GM12878 (cell line): Measurements from ENCODE around the gene PCDHGC4. TPM values are rescaled to one million over a fixed set of nuclear protein-coding genes. Genes with fewer than 3 reads are reported as not detected.

Experiments
- ATF7 ChIP-seq: fragments of 450-650 bp; IDR thresholded peaks from 2 replicates; pipeline ENCODE4 v1.6.1; 2016; ENCODE audit warnings: low read depth, mild to moderate bottlenecking
- BCL3 ChIP-seq: IDR thresholded peaks from 2 replicates; pipeline ENCODE4 v1.6.1; 2011; ENCODE audit warnings: borderline replicate concordance, low read depth, mild to moderate bottlenecking, moderate library complexity, low read length; ENCODE audit not compliant: insufficient read depth, poor library complexity, severe bottlenecking
- BMI1 ChIP-seq: fragments of 450-650 bp; IDR thresholded peaks from 2 replicates; pipeline ENCODE4 v1.6.1; 2016; ENCODE audit warnings: mild to moderate bottlenecking, moderate library complexity, borderline replicate concordance
- CHD1 ChIP-seq: IDR thresholded peaks from 2 replicates; pipeline ENCODE4 v1.6.1; 2012; ENCODE audit warnings: low read depth, low read length, improper control_type of control experiment
- IKZF1 ChIP-seq: fragments of 450-650 bp; conservative IDR thresholded peaks from 2 replicates; pipeline ENCODE4 v1.6.1; 2017; ENCODE audit warnings: antibody characterized with exemption, mild to moderate bottlenecking
- IRF4 ChIP-seq: IDR thresholded peaks from 2 replicates; pipeline ENCODE4 v1.6.1; 2011; ENCODE audit warnings: low read depth, low read length
- JUNB ChIP-seq: IDR thresholded peaks from 2 replicates; pipeline ENCODE4 v1.6.1; 2016; ENCODE audit warnings: antibody characterized with exemption, mild to moderate bottlenecking
- LARP7 ChIP-seq: fragments of 450-650 bp; IDR thresholded peaks from 2 replicates; pipeline ENCODE4 v1.6.1; 2017; ENCODE audit warnings: mild to moderate bottlenecking
- MTA2 ChIP-seq: fragments of 450-650 bp; IDR thresholded peaks from 2 replicates; pipeline ENCODE4 v1.6.1; 2016; ENCODE audit warnings: low read depth, mild to moderate bottlenecking, moderate library complexity
- NBN ChIP-seq: fragments of 450-650 bp; IDR thresholded peaks from 2 replicates; pipeline ENCODE4 v1.6.1; 2016
- NRF1 ChIP-seq: conservative IDR thresholded peaks from 2 replicates; pipeline ENCODE4 v1.6.1; 2011; ENCODE audit warnings: mild to moderate bottlenecking, low read depth, low read length, improper control_type of control experiment
- PAX5 ChIP-seq: IDR thresholded peaks from 2 replicates; pipeline ENCODE4 v1.6.1; 2011; ENCODE audit warnings: low read depth, low read length, borderline replicate concordance
- POLR2A ChIP-seq: IDR thresholded peaks from 2 replicates; pipeline ENCODE4 v1.6.1; 2011; ENCODE audit warnings: low read depth, mild to moderate bottlenecking, low read length
- POLR2AphosphoS5 ChIP-seq: IDR thresholded peaks from 2 replicates; pipeline ENCODE4 v1.6.1; 2011; ENCODE audit warnings: mild to moderate bottlenecking, low read length, inconsistent platforms
- POU2F2 ChIP-seq: IDR thresholded peaks from 3 replicates; pipeline ENCODE4 v1.6.1; 2011; ENCODE audit warnings: low read depth, mild to moderate bottlenecking, low read length, borderline replicate concordance
- RB1 ChIP-seq: fragments of 450-650 bp; formaldehyde crosslinking; IDR thresholded peaks from 2 replicates; pipeline ENCODE4 v1.6.1; 2017; ENCODE audit warnings: mild to moderate bottlenecking, borderline replicate concordance
- SREBF2 ChIP-seq: IDR thresholded peaks from 2 replicates; pipeline ENCODE4 v1.6.1; 2012; ENCODE audit warnings: mild to moderate bottlenecking, low read length
- TARDBP ChIP-seq: IDR thresholded peaks from 2 replicates; pipeline ENCODE4 v1.6.1; 2016; ENCODE audit warnings: borderline replicate concordance
- ZBED1 ChIP-seq: IDR thresholded peaks from 2 replicates; pipeline ENCODE4 v1.6.1; 2016; ENCODE audit warnings: borderline replicate concordance
- ZNF207 ChIP-seq: fragments of 450-650 bp; IDR thresholded peaks from 2 replicates; pipeline ENCODE4 v1.6.1; 2014; ENCODE audit warnings: antibody characterized with exemption, mild to moderate bottlenecking, borderline replicate concordance
- ZZZ3 ChIP-seq: IDR thresholded peaks from 2 replicates; pipeline ENCODE4 v1.6.1; 2011; ENCODE audit warnings: low read depth; ENCODE audit not compliant: control insufficient read depth, insufficient read length
- polyA plus RNA-seq, 11 experiments: library from polyadenylated mRNA; depleted of rRNA in 4 of 11; unstranded in 6 of 11; stranded (reverse) in 5 of 11; fragments of >200 nt; fragmentation: Nextera tagmentation in 4 of 11; fragmentation: Illumina TruSeq in 1 of 11; extraction: Ambion mirVana in 4 of 11; extraction: Trizol in 1 of 11; gene quantifications; 1 replicate in 1 of 11; 2 replicates in 10 of 11; pipeline versions ENCODE4 v1.2.1 to v1.2.3, GENCODE V29; 2011 to 2016; ENCODE audit warnings: inconsistent platforms in 2 of 11, missing spikeins in 2 of 11, low read depth in 1 of 11
- total RNA-seq, 4 experiments: library from RNA; depleted of rRNA in 3 of 4; stranded (reverse); fragments of >200 nt in 3 of 4; fragmentation: Illumina TruSeq in 1 of 4; extraction: Trizol in 1 of 4; gene quantifications; 2 replicates each; pipeline versions ENCODE4 v1.2.1 to v1.2.3, GENCODE V29; 2013 to 2021

PCDHGC4 gene
- total and polyA plus RNA-seq, 10 of the 15 experiments (the other 5 are each of a cell fraction or from before 2014, with no cell fraction given), result 0.04 to 1.2 (median 0.52) TPM

- 0 out of 3 replicates have a peak, but pooled peaks have one; percentile 11 for TF ChIP-seq POU2F2
- 0 out of 2 replicates have a peak, but pooled peaks have one; percentile 32 for TF ChIP-seq TARDBP
- 0 out of 2 replicates have a peak, but pooled peaks have one; percentile 30 for TF ChIP-seq POLR2AphosphoS5
- TF ChIP-seq BCL3, result peak; percentile 93
- peak; percentile 68; the same call in 1 of the 2 replicates for TF ChIP-seq IKZF1
- no peak for TF ChIP-seq NRF1
- TF ChIP-seq ZNF207, result no peak
- TF ChIP-seq CHD1, result no peak
- no peak for TF ChIP-seq MTA2
- peak; percentile 70; the same call in 1 of the 2 replicates for TF ChIP-seq PAX5
- 0 out of 2 replicates have a peak, but pooled peaks have one; percentile 13 for TF ChIP-seq LARP7
- no peak for TF ChIP-seq RB1
- peak; percentile 60; the same call in 1 of the 2 replicates for TF ChIP-seq POLR2A
- TF ChIP-seq JUNB, result no peak
- 0 out of 2 replicates have a peak, but pooled peaks have one; percentile 30 for TF ChIP-seq IRF4
- no peak for TF ChIP-seq SREBF2
- 0 out of 2 replicates have a peak, but pooled peaks have one; percentile 5 for TF ChIP-seq ZBED1
- no peak for TF ChIP-seq ATF7
- peak; percentile 8; the same call in 1 of the 2 replicates for TF ChIP-seq NBN
- no peak for TF ChIP-seq BMI1
- TF ChIP-seq ZZZ3, result no peak
Measured at GRCh38 chr5:141512911-141513626, 28.2 kb downstream of the PCDHGC4 start (continued).
